Muscle layer of colon (tissue), 2 donors: Measurements from ENCODE around the gene MYH7.
"Not testable (repeated sequence)": the region's sequence is repeated elsewhere in the genome, so short reads cannot be mapped to it uniquely, and the experiment has no call there.

Experiments
- H3K27ac ChIP-seq: one replicate; pipeline ENCODE4 v1.7.0; 2013; ENCODE audit warnings: low read depth, mild to moderate bottlenecking, low read length, moderate library complexity
- H3K27me3 ChIP-seq, 2 donors: one replicate each; pipeline ENCODE4 v1.7.0; 2013; ENCODE audit warnings: low read length in 2 of 2, mild to moderate bottlenecking in 2 of 2; ENCODE audit not compliant: insufficient read depth in 2 of 2, control insufficient read depth in 1 of 2
- H3K36me3 ChIP-seq: one replicate; pipeline ENCODE4 v1.7.0; 2013; ENCODE audit warnings: mild to moderate bottlenecking, low read length; ENCODE audit not compliant: insufficient read depth
- H3K4me1 ChIP-seq: one replicate; pipeline ENCODE4 v1.7.0; 2013; ENCODE audit warnings: mild to moderate bottlenecking, low read length; ENCODE audit not compliant: insufficient read depth
- H3K4me3 ChIP-seq, 2 donors: one replicate each; pipeline ENCODE4 v1.7.0; 2013; ENCODE audit warnings: low read length in 2 of 2, low read depth in 1 of 2, mild to moderate bottlenecking in 1 of 2, moderate library complexity in 1 of 2
- H3K9ac ChIP-seq: one replicate; pipeline ENCODE4 v1.7.0; 2013; ENCODE audit warnings: low read length
- H3K9me3 ChIP-seq: one replicate; pipeline ENCODE4 v1.7.0; 2013; ENCODE audit warnings: mild to moderate bottlenecking, low read length
- donor health status: abdominal sarcoma.
- donor health status: Adenocarcinoma of cecum.

Gene MYH7

DNA sequence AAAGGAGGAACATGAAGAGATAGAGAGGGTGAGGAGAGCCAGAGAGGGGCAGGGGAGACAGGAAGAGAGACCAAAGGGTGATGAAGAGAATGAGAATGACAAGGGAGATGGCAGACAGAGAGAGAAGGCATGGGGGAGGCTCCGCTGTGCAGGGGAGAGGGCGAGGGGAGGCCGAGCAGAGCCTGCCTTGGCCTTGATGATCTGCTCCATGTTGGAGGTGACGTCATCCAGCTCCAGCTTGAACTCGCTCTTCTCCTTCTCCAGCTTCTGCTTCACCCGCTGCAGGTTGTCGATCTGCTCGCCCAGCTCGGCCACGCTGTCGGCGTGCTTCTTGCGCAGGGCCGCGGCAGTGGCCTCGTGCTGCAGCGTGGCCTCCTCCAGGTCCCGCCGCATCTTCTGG lies 45.6 kb downstream of the MYH7 start:
- H3K4me1 ChIP-seq, H3K27ac ChIP-seq, H3K4me3 ChIP-seq, H3K36me3 ChIP-seq, H3K27me3 ChIP-seq, H3K9ac ChIP-seq, H3K9me3 ChIP-seq: not testable (repeated sequence)

DNA sequence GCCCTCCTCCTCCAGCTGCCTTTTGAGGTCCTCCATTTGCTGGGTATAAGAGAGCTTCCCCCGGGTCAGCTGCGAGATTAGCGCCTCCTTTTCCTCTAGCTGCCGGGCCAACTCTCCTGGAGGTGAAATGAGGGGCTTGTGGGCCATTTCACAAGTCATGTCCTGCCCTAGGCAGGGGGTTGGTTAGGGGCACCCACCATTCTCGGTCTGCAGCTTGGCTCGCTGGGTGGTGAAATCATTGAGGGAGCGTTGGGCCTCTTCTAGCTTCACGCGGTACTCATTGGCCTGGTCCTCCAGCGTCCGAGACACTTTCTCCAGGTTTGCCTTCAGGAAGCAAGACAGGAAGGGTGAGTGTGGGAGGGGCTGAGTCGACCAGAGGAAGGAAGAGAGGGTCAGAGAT lies 46.1 kb downstream of the MYH7 start:
- Histone ChIP-seq H3K4me3 (no peak overlapping the region), H3K4me1 (no peaks in the 10 kb centered on the region), H3K27me3 (no peaks in the 10 kb centered on the region), H3K36me3 (no peaks in the 10 kb centered on the region), H3K9me3 (no peaks in the 10 kb centered on the region), H3K27ac (no peak overlapping the region), H3K9ac (no peak overlapping the region)

DNA sequence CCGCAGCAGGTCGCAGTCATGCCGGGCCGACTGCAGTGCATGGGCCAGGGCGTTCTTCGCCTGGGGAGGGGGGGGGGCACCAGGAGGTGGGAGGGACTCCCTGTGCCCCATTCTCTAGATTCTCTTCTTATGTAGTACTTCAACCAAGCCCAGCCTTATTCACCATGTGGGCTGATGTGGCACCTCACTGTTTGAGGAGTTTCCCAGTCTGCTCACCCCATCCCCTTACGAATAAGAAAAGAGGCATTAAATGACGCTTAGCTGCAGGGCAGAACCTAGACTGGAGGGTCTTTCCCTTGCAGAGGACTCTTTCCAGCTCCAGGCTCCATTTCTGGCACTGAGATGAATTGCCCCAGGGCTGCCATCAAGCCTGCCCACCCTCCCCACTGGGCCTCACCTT lies 46.5 kb downstream of the MYH7 start:
- Histone ChIP-seq H3K4me1 (no peaks in the 10 kb centered on the region), H3K4me3 (no peak overlapping the region), H3K27ac (no peak overlapping the region), H3K27me3 (no peaks in the 10 kb centered on the region), H3K9me3 (no peaks in the 10 kb centered on the region), H3K9ac (no peak overlapping the region), H3K36me3 (no peaks in the 10 kb centered on the region)

DNA sequence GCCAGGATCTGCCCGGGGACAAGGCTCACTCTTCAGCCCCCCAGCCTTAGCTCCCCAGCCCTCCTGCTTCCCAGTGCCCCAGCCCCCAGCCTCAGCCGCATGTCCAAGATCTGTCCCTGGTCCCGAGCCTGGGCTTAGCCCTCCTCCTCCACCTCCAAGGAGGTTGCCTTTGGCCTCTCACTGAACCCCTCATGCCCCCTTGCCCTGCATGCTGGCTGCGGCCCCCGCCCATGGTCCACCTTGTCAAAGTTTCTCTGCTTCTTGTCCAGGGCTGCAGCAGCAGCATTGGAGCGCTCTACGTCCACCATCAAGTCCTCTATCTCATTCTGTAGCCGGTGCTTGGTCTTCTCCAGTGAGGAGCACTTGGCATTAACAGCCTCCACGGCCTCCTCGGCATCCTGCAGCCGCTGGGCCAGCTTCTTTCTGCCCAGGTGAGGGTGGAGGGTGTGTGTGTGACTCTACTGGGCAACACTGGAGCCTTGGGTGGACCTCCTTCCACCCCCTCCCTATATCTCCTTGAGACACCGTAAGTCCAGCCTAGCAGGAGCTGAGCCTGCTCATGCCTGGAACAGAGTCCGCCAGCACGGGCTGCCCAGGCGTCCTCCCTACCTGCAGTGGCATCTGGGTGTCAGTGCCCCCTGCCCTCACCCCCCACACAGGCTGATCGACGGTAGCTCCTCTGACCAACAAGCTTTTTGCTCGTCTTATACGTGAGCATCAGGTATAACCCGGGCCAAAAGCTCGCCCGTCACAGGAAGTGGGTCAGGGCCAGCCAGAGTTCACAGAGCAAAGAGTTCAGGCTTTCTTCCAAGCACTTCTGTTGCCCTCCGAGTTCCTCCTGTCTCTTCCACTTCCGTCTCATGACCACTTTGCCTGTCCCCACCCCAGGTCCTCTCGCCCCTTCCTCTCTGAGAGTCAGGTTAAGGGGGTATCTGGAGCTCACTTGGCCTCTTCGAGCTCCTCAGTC lies 47.3 kb downstream of the MYH7 start:
- Histone ChIP-seq H3K9ac (no peak overlapping the region), H3K4me1 (no peaks in the 10 kb centered on the region), H3K9me3 (no peaks in the 10 kb centered on the region), H3K27me3 (no peaks in the 10 kb centered on the region), H3K36me3 (no peaks in the 10 kb centered on the region), H3K4me3 (no peak overlapping the region), H3K27ac (no peak overlapping the region)

DNA sequence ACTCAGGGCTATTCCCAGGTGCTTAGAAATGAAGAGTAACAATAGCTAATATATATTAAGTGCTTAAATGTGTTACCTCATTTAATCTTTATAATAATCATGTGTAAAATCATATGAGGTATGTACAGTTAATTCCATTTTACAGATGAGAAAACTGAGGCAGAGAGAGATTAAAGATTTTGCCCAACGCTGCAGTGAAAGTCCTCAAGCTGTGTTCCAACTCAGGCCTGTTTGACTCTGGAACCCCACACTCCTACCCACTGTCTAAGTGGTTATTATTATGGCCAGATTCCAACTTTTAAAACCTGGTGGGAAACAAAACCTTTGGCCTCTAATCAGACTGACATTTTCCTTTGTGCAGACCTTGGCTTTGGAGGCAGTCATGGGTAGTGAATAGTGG lies 48.5 kb downstream of the MYH7 start:
- H3K27ac ChIP-seq, result no peak overlapping the region
- no peaks in the 10 kb centered on the region for H3K36me3 ChIP-seq

DNA sequence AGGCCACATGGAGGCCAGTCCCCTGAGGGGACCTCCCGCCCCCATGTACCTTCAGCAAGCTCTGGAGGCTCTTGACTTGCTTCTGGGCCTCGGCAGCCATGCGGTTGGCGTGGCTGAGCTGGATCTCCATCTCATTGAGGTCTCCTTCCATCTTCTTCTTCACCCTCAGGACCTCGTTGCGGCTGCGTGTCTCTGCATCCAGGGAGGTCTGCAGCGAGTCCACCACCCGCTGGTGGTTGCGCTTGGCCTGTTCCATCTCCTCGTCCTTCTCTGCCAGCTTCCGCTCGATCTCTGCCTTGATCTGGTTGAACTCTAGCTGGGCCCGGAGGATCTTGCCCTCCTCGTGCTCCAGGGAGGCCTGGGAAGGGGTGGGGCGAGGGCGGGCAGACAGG lies 49.2 kb downstream of the MYH7 start:
- not testable (repeated sequence) for H3K36me3 ChIP-seq, H3K9me3 ChIP-seq, H3K27me3 ChIP-seq, H3K4me3 ChIP-seq, H3K9ac ChIP-seq, H3K27ac ChIP-seq, H3K4me1 ChIP-seq

More for the DNA sequence above, 48.5 kb downstream of the MYH7 start:
- Histone ChIP-seq H3K4me1 (no peaks in the 10 kb centered on the region), H3K9ac (no peak overlapping the region), H3K9me3 (no peaks in the 10 kb centered on the region), H3K4me3 (no peak overlapping the region), H3K27me3 (no peaks in the 10 kb centered on the region)

DNA sequence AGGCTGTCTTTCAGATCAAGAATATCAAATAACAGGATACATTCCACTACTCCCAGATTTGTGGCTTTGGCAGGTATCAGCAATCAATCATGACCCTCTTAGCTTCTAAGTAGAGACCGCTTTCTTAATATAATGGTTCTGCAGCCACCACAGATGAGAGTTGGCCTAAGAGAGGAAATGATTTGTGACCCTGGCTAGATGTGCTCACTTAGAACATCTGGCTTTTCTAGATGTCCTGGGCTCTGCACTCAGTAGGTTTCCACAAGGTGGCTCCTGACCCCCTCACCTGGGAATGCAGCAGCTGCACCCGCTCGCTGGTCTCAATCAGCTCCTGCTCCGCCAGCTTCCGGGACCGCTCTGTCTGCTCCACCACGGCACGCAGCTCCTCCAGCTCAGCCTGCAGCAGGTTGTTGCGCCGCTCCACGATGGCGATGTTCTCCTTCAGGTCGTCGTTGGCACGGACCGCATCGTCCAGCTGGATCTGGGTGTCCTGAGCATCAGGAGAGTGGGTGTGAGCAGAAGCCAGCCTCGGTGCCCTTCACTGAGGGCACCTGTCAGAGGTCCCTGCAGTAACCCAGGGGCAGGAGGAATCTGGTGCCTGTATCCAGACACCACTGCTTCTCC lies 49.7 kb downstream of the MYH7 start:
- Histone ChIP-seq H3K9me3 (no peaks in the 10 kb centered on the region), H3K4me3 (no peak overlapping the region), H3K9ac (no peak overlapping the region), H3K27ac (no peak overlapping the region), H3K36me3 (no peaks in the 10 kb centered on the region), H3K4me1 (no peaks in the 10 kb centered on the region), H3K27me3 (no peaks in the 10 kb centered on the region)

DNA sequence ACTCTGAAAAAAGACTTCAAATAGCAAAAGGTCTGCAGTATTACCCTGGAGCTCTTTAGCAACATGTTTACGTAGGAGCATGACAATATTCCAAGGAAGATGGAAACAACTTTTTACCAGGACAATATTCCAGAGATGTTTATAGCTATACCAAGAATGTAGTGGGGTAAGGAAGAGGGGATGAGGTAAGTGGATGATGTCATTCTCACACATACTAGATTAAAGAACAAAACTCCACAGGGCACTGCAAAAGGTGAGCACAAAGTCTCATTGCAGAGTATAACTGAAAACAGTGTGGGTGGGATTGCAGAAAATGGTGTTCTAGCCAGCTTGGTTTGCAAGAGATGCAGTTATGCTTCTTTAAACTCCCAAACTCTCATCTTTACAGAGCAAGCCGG lies 50.2 kb downstream of the MYH7 start:
- H3K36me3 ChIP-seq, result no peaks in the 10 kb centered on the region
- no peaks in the 10 kb centered on the region for H3K9me3 ChIP-seq
- H3K27ac ChIP-seq, result no peak overlapping the region

DNA sequence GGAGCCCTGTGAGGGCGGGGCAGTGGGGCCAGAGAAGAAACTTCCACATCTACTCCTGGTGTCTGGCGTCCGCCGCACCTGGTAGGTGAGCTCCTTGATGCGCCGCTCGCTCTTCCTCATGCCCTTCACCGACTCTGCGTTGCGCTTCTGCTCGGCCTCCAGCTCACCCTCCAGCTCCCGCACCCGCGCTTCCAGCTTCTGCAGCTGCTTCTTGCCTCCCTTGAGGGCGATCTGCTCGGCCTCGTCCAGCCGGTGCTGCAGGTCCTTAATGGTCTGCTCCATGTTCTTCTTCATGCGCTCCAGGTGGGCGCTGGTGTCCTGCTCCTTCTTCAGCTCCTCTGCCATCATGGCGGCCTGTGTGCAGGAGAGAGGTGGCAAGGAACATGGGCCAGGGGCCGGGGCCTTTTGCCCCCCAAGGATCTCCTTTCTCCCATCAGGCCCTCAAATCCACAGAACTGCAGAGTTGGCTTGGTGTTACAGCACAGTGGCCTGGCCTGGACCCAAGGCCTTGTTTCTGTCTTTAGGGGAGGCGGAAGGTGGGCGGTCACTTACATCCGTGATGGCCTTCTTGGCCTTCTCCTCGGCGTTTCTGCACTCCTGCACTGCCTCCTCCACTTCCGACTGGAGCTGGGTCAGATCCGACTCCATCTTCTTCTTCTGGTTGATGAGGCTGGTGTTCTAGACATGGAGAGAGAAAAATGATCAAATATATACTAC lies 50.9 kb downstream of the MYH7 start:
- Histone ChIP-seq H3K27me3 (no peaks in the 10 kb centered on the region), H3K27ac (no peak overlapping the region), H3K4me1 (no peaks in the 10 kb centered on the region), H3K36me3 (no peaks in the 10 kb centered on the region), H3K9me3 (no peaks in the 10 kb centered on the region), H3K4me3 (no peak overlapping the region), H3K9ac (no peak overlapping the region)

More for the DNA sequence above, 50.2 kb downstream of the MYH7 start:
- Histone ChIP-seq H3K27me3 (no peaks in the 10 kb centered on the region), H3K9ac (no peak overlapping the region), H3K4me3 (no peak overlapping the region), H3K4me1 (no peaks in the 10 kb centered on the region)

DNA sequence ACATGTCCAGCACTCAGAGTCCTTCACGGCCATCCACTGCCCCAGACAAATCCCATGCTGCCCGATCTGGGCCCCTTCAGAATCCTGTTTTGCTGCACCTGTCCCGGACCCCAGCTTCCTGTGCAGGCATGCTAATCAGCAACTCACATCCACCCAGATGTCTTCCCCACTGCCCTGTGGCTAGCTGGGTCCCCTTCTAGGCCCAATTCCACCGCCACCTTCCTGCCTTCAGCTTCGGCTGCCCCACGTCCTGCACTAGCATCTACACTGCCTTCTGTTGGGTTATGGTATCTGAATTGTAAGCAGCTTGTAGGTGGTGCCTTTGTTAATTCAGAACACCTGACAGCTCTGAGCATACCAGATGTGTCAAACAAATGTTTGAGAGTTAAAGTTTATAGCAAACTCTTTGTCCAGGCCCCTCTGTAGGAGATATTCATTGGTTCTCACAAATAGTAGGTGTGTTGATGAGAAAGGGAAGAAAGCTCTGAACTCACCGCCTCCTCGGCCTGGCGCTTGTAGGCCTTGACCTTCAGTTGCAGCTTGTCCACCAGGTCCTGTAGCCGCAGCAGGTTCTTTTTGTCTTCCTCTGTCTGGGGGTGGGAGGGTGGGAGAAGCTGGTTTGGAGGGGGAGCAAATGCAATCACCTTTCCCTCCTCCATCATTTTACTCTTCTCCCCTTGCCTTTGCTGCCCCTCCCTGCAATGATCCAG lies 52.6 kb downstream of the MYH7 start:
- Histone ChIP-seq H3K9ac (no peak overlapping the region), H3K36me3 (no peaks in the 10 kb centered on the region), H3K9me3 (no peaks in the 10 kb centered on the region), H3K27ac (no peak overlapping the region), H3K4me1 (no peaks in the 10 kb centered on the region), H3K4me3 (no peak overlapping the region), H3K27me3 (no peaks in the 10 kb centered on the region)

DNA sequence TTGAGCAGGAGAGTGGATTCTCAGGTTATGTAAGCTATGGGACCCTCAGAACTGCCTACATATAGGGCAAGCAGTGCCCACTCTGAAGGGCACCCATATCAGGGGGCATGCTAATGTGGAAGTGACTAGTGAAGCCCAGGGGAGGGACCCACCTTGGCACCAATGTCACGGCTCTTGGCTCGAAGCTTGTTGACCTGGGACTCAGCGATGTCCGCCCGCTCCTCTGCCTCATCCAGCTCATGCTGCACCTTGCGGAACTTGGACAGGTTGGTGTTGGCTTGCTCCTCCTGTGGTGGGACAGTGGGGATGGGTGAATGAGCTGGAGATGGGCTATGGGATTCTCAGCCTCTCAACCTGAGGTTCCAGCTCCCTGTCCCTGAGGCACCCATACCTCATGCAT lies 53.2 kb downstream of the MYH7 start:
- Histone ChIP-seq H3K9me3 (no peaks in the 10 kb centered on the region), H3K27me3 (no peaks in the 10 kb centered on the region), H3K36me3 (no peaks in the 10 kb centered on the region), H3K4me1 (no peaks in the 10 kb centered on the region), H3K9ac (no peak overlapping the region), H3K27ac (no peak overlapping the region), H3K4me3 (no peak overlapping the region)
